CD4-positive, alpha-beta T cell treated with Interleukin-12 subunit alpha and Interleukin-12 subunit beta, for 1 hour (primary cell): Measurements from ENCODE around the gene FA2H.
A peak's percentile ranks its signal among the peaks of the same experiment; 100 is the strongest.

Experiments used
- DNase-seq: peaks from one replicate; pipeline ENCODE4 v3.0.0-alpha.2; 2020

The FA2H gene

GRCh38 chr16:74667255-74667700 lies 107.3 kb downstream of the FA2H start:
- peak; percentile 30 for DNase-seq

- DNase-seq = peak; percentile 99
Observed at GRCh38 chr16:74666425-74667254, 108.0 kb downstream of the FA2H start, which contains the start of gene RFWD3. Gene RFWD3, minus strand, starts transcription at chr16:74666877. Its CDS starts 5,428 bp downstream, at chr16:74661449.

DNA sequence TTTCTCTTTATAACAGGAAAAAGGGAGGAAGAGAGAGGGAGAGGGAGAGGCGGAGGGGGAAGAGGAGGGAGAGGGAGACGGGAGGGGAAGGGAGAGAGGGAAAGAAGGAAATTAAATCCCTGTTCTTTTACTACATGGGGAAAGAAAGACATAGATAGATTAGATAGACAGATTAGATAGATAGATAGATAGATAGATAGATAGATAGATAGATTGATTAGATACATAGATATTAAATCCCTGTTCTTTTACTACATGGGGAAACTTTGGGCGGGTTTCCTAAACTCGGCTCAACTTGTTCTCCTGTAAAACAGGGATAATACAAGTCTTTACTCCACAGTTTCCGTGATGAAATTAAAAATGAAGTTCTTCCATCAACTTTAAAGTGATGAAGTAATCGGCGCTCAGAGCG lies 108.6 kb downstream of the FA2H start:
- DNase-seq = no peak
